ENCODE results near the gene RBL2.

The RBL2 gene

DNA sequence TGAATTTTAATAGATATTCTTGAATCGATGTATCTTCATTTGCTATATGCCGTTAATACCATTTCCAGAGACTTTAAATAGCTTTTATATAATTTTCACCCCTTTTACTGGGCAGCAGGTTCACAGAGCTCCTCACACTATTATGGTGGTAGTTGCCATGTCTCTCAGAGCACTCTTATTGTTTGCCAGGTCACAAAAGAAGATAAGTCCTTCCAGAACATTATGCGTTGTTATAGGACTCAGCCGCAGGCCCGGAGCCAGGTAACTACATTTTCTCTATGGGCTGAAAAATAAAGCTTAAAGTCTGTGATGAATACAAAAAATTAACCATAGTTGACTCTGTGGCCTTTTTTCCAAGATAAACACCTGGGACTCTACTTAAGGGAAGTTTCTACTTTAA is 44.7 kb downstream of the RBL2 start:
- Histone ChIP-seq H3K36me3 (ENCODE audit: insufficient read depth, insufficient read length, low read length) (peaks cover 54% of the 10 kb centered on the region), H3K4me1 (ENCODE audit: insufficient read depth, insufficient read length) (no peaks in the 10 kb centered on the region), H3K27me3 (ENCODE audit: insufficient read depth, insufficient read length) (no peaks in the 10 kb centered on the region), H3K9ac (ENCODE audit: insufficient read length, low read depth) (no peak overlapping the region), H3K9me3 (ENCODE audit: insufficient read depth, low read length) (no peaks in the 10 kb centered on the region), H3K4me3 (ENCODE audit: insufficient read length, low read depth) (no peak overlapping the region)
- DNase-seq (ENCODE audit: low read depth, low spot score), result no peak
- TF ChIP-seq SUZ12 (IDR thresholded peaks at IDR 0.05; ENCODE audit: extremely low read depth, insufficient read depth, insufficient read length), result no peak
- TF ChIP-seq YY1 (IDR thresholded peaks at IDR 0.05; ENCODE audit: insufficient read depth, insufficient read length), result no peak
- TF ChIP-seq ZNF274 (IDR thresholded peaks at IDR 0.05; ENCODE audit: low read depth, low read length), result no peak

DNA sequence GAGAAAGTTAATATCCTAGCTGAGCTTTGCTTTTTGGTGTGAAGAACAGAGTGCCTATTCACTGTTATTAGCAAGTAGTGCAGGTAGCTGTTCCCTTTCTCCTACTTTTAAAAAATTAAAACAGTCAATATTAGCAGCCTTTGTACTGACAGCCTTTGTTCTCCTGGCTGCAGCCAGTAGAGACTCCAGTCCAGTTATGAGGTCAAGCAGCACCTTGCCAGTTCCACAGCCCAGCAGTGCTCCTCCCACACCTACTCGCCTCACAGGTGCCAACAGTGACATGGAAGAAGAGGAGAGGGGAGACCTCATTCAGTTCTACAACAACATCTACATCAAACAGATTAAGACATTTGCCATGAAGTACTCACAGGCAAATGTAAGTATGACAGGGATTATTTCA is 46.1 kb downstream of the RBL2 start:
- H3K4me1 ChIP-seq (ENCODE audit: insufficient read depth, insufficient read length), result no peaks in the 10 kb centered on the region
- H3K9me3 ChIP-seq (ENCODE audit: insufficient read depth, low read length), result peaks cover 11% of the 10 kb centered on the region
- peaks cover 58% of the 10 kb centered on the region for H3K36me3 ChIP-seq (ENCODE audit: insufficient read depth, insufficient read length, low read length)
- no peak for TF ChIP-seq SUZ12 (IDR thresholded peaks at IDR 0.05; ENCODE audit: extremely low read depth, insufficient read depth, insufficient read length)
- no peak for TF ChIP-seq ZNF274 (IDR thresholded peaks at IDR 0.05; ENCODE audit: low read depth, low read length)
- no peak for TF ChIP-seq YY1 (IDR thresholded peaks at IDR 0.05; ENCODE audit: insufficient read depth, insufficient read length)
- no peaks in the 10 kb centered on the region for H3K27me3 ChIP-seq (ENCODE audit: insufficient read depth, insufficient read length)
- H3K4me3 ChIP-seq (ENCODE audit: insufficient read length, low read depth), result no peak overlapping the region
- DNase-seq (ENCODE audit: low read depth, low spot score), result no peak
- H3K9ac ChIP-seq (ENCODE audit: insufficient read length, low read depth), result no peak overlapping the region

DNA sequence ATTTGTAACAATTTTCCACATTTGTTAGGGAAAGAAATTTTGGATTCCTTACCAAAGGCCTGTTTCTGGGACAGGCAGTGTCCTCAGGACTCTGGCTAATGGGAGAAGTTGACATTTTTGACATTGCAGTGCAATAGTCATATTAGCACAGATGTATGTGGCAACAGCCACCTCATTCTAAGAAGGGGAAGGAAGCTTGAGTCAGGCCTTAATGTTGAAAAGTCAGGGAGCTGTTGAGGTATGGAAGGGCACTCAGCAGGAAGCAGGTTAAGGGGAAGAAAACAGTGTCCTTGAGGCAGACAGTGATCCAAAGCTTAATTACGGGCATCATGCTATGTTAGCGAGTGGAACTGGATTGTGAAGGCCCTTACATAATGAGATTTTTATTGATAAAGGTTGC is 47.9 kb downstream of the RBL2 start:
- Histone ChIP-seq H3K36me3 (ENCODE audit: insufficient read depth, insufficient read length, low read length) (peaks cover 54% of the 10 kb centered on the region), H3K9me3 (ENCODE audit: insufficient read depth, low read length) (peaks cover 27% of the 10 kb centered on the region), H3K27me3 (ENCODE audit: insufficient read depth, insufficient read length) (no peaks in the 10 kb centered on the region), H3K4me3 (ENCODE audit: insufficient read length, low read depth) (no peak overlapping the region), H3K4me1 (ENCODE audit: insufficient read depth, insufficient read length) (no peaks in the 10 kb centered on the region), H3K9ac (ENCODE audit: insufficient read length, low read depth) (no peak overlapping the region)
- TF ChIP-seq YY1 (IDR thresholded peaks at IDR 0.05; ENCODE audit: insufficient read depth, insufficient read length), result no peak
- TF ChIP-seq SUZ12 (IDR thresholded peaks at IDR 0.05; ENCODE audit: extremely low read depth, insufficient read depth, insufficient read length), result no peak
- TF ChIP-seq ZNF274 (IDR thresholded peaks at IDR 0.05; ENCODE audit: low read depth, low read length), result no peak
- no peak for DNase-seq (ENCODE audit: low read depth, low spot score)

DNA sequence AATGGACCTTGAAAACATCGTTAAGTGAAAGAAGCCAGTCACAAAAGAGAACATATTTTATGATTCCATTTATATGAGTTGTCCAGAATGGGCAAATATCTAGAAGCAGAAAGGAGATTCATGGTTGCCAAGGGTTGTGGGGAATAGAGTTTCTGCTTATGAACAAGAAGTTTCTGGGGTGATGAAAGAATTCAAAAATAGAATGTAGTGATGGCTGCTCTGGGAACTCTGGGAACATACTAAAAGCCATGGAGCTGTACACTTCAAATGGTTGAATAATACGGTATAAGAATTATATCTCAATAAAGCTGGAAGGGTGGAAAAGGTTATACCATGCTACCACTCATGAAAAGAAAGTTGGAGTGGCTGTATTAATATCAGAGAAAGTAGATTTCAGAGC is 50.3 kb downstream of the RBL2 start:
- Histone ChIP-seq H3K27me3 (ENCODE audit: insufficient read depth, insufficient read length) (no peaks in the 10 kb centered on the region), H3K4me1 (ENCODE audit: insufficient read depth, insufficient read length) (no peaks in the 10 kb centered on the region), H3K9ac (ENCODE audit: insufficient read length, low read depth) (no peak overlapping the region), H3K4me3 (ENCODE audit: insufficient read length, low read depth) (no peak overlapping the region), H3K9me3 (ENCODE audit: insufficient read depth, low read length) (peaks cover 27% of the 10 kb centered on the region), H3K36me3 (ENCODE audit: insufficient read depth, insufficient read length, low read length) (peaks cover 56% of the 10 kb centered on the region)
- no peak for DNase-seq (ENCODE audit: low read depth, low spot score)
- TF ChIP-seq YY1 (IDR thresholded peaks at IDR 0.05; ENCODE audit: insufficient read depth, insufficient read length), result no peak
- TF ChIP-seq SUZ12 (IDR thresholded peaks at IDR 0.05; ENCODE audit: extremely low read depth, insufficient read depth, insufficient read length), result no peak
- no peak for TF ChIP-seq ZNF274 (IDR thresholded peaks at IDR 0.05; ENCODE audit: low read depth, low read length)

DNA sequence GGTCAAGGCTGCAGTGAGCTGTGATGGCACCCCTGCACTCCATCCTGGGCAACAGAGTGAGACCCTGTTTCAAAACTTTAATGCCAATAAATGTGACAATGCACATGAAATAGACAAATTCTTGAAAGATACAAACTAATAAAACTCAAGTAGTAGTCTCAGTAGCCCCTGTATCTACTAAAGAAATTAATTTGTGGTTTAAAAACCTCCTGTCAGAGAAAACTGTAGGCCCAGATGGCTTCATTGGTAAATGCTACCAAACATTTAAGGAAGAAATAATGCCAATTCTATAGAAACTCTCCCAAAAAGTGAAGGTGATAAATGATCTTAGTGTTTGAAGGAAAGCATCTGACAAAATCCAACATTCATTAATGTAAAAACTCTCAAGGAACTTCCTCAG is 52.0 kb downstream of the RBL2 start:
- peaks cover 55% of the 10 kb centered on the region for H3K36me3 ChIP-seq (ENCODE audit: insufficient read depth, insufficient read length, low read length)
- H3K9me3 ChIP-seq (ENCODE audit: insufficient read depth, low read length), result peaks cover 27% of the 10 kb centered on the region
- H3K9ac ChIP-seq (ENCODE audit: insufficient read length, low read depth), result no peak overlapping the region
- TF ChIP-seq SUZ12 (IDR thresholded peaks at IDR 0.05; ENCODE audit: extremely low read depth, insufficient read depth, insufficient read length) (no peak), ZNF274 (IDR thresholded peaks at IDR 0.05; ENCODE audit: low read depth, low read length) (no peak), YY1 (IDR thresholded peaks at IDR 0.05; ENCODE audit: insufficient read depth, insufficient read length) (no peak)
- no peak overlapping the region for H3K4me3 ChIP-seq (ENCODE audit: insufficient read length, low read depth)
- no peak for DNase-seq (ENCODE audit: low read depth, low spot score)
- no peaks in the 10 kb centered on the region for H3K4me1 ChIP-seq (ENCODE audit: insufficient read depth, insufficient read length)
- H3K27me3 ChIP-seq (ENCODE audit: insufficient read depth, insufficient read length), result no peaks in the 10 kb centered on the region

DNA sequence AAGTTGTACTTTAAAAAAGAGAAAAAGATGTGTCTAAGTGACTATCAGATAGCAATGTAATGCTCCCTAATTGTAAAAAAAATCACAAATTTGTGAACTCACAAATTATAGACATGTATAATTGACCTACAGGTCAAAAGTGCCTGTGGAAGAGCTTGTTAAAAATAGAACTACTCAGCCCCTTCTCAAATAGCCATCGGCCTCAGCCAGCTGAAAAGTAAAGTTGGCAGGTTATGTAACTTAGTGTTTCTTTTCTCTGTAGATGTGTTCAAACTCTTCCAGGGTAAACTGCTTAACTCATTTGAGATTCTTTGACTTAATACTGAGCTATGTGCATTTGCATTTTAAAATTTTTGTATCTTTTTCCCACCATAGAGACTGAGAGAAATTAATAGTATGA is 55.5 kb downstream of the RBL2 start:
- peaks cover 22% of the 10 kb centered on the region for H3K9me3 ChIP-seq (ENCODE audit: insufficient read depth, low read length)
- no peaks in the 10 kb centered on the region for H3K4me1 ChIP-seq (ENCODE audit: insufficient read depth, insufficient read length)
- H3K36me3 ChIP-seq (ENCODE audit: insufficient read depth, insufficient read length, low read length), result peaks cover 53% of the 10 kb centered on the region
- H3K27me3 ChIP-seq (ENCODE audit: insufficient read depth, insufficient read length), result no peaks in the 10 kb centered on the region
- no peak overlapping the region for H3K9ac ChIP-seq (ENCODE audit: insufficient read length, low read depth)
- DNase-seq (ENCODE audit: low read depth, low spot score), result no peak
- TF ChIP-seq SUZ12 (IDR thresholded peaks at IDR 0.05; ENCODE audit: extremely low read depth, insufficient read depth, insufficient read length), result no peak
- TF ChIP-seq ZNF274 (IDR thresholded peaks at IDR 0.05; ENCODE audit: low read depth, low read length), result no peak
- no peak overlapping the region for H3K4me3 ChIP-seq (ENCODE audit: insufficient read length, low read depth)

DNA sequence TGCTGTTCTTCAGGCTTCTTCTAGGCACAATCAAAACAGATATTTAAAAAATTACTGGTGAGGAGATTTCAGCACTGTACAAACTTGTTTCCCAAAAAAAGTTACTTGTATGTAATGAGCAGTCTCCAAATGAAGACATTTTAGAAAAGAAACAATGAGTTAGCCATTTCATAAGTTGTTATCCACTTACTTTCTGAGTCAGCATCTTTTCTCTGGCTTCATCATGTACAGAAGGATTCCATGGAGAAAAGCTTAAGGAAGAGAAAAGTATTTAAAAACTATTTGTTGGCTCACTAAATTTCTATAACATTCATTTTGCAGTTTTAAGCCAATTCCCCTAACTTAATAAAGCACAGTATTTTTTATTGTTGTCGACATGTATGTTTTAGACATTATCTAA is 58.2 kb downstream of the RBL2 start:
- Histone ChIP-seq H3K4me3 (ENCODE audit: insufficient read length, low read depth) (no peak overlapping the region), H3K27me3 (ENCODE audit: insufficient read depth, insufficient read length) (no peaks in the 10 kb centered on the region), H3K36me3 (ENCODE audit: insufficient read depth, insufficient read length, low read length) (peaks cover 68% of the 10 kb centered on the region), H3K4me1 (ENCODE audit: insufficient read depth, insufficient read length) (no peaks in the 10 kb centered on the region), H3K9ac (ENCODE audit: insufficient read length, low read depth) (no peak overlapping the region), H3K9me3 (ENCODE audit: insufficient read depth, low read length) (no peaks in the 10 kb centered on the region)
- DNase-seq (ENCODE audit: low read depth, low spot score), result no peak
- TF ChIP-seq YY1 (IDR thresholded peaks at IDR 0.05; ENCODE audit: insufficient read depth, insufficient read length), result no peak
- TF ChIP-seq SUZ12 (IDR thresholded peaks at IDR 0.05; ENCODE audit: extremely low read depth, insufficient read depth, insufficient read length), result no peak
- TF ChIP-seq ZNF274 (IDR thresholded peaks at IDR 0.05; ENCODE audit: low read depth, low read length), result no peak

DNA sequence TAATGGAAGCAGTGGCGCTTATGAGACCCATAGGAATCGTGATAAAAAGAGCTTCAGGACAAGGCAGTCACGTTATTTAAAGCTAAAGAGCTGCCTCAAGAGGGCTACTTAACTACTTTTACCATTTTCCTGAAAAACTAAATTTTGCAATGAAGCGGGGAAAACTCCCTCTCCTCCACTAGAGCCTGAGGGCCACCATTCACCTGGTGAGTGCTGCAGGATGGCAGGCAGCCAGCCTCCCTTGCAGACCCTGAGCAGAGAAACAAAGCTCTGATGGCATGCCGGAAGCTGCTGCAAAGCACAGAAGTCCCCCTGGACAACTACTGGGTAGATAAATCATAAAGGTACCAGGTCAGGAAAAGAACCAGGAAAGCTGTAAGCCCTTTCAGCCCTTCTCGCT is 60.4 kb downstream of the RBL2 start:
- H3K36me3 ChIP-seq (ENCODE audit: insufficient read depth, insufficient read length, low read length), result peaks cover 60% of the 10 kb centered on the region
- no peaks in the 10 kb centered on the region for H3K27me3 ChIP-seq (ENCODE audit: insufficient read depth, insufficient read length)
- no peak for DNase-seq (ENCODE audit: low read depth, low spot score)
- H3K9me3 ChIP-seq (ENCODE audit: insufficient read depth, low read length), result no peaks in the 10 kb centered on the region
- no peaks in the 10 kb centered on the region for H3K4me1 ChIP-seq (ENCODE audit: insufficient read depth, insufficient read length)
- TF ChIP-seq YY1 (IDR thresholded peaks at IDR 0.05; ENCODE audit: insufficient read depth, insufficient read length) (no peak), SUZ12 (IDR thresholded peaks at IDR 0.05; ENCODE audit: extremely low read depth, insufficient read depth, insufficient read length) (no peak), ZNF274 (IDR thresholded peaks at IDR 0.05; ENCODE audit: low read depth, low read length) (no peak)
- H3K4me3 ChIP-seq (ENCODE audit: insufficient read length, low read depth), result no peak overlapping the region
- H3K9ac ChIP-seq (ENCODE audit: insufficient read length, low read depth), result no peak overlapping the region

All from NT2/D1 (cell line).